GF-D8 (cell line): Measurements from ENCODE around the gene MSH4.
"Not testable (repeated sequence)": the region's sequence is repeated elsewhere in the genome, so short reads cannot be mapped to it uniquely, and the experiment has no call there.

ENCODE experiments used
- DNase-seq: peaks from one replicate; lab custom pipeline; 2025; lab: John Stamatoyannopoulos, UW

MSH4 gene

GRCh38 chr1:75943037-75943436, 146.4 kb downstream of the MSH4 start:
- DNase-seq = not testable (repeated sequence)

DNA sequence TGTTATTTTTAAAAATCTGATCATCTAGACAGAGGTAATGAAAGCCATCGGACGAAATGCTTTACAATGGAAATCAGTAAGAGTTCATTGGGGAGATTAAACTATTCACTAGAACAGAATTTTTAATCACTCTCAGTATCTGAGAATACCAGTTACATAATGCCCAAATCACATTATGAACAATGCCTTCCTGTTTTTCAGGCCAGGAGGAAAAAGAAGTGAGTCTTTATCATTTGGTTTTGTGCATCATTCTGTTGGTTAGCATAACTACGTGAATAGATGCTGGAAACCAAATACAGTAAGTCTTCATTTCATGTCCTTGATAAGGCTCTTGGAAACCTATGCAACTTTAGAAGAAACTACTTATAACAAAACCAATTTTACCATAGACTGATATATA, 153.5 kb downstream of the MSH4 start:
- DNase-seq = no peak

GRCh38 chr1:75952016-75952415, 155.3 kb downstream of the MSH4 start:
- no peak for DNase-seq

GRCh38 chr1:75953461-75953860, 156.8 kb downstream of the MSH4 start:
- DNase-seq = no peak

DNA sequence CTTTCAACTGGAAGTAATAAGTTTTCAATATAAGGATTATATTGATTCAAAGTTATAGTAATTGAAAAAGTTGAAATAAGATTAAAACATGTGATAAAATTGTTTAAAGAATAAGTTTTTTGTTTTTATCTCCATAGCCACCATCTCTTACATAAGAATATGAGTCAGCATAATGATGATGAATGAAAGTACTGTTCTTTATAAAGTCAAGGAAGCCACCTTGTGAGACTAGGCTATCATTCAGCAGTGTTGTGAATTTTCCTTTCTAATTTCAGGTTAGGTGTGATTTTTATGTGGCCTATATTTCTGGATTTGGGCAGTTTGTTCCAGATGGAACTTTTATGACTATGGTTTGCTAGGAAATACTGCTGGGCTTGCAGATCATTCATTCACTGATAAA, 157.9 kb downstream of the MSH4 start:
- no peak for DNase-seq
